ENCODE results near the gene CAMK1D.

GRCh38 chr10:12502526-12503274, 153.4 kb downstream of the CAMK1D start:
- TF ChIP-seq POLR2A (IDR thresholded peaks at IDR 0.05) (no peak), EP300 (IDR thresholded peaks at IDR 0.05) (no peak)
- TF ChIP-seq, protein P1, sequence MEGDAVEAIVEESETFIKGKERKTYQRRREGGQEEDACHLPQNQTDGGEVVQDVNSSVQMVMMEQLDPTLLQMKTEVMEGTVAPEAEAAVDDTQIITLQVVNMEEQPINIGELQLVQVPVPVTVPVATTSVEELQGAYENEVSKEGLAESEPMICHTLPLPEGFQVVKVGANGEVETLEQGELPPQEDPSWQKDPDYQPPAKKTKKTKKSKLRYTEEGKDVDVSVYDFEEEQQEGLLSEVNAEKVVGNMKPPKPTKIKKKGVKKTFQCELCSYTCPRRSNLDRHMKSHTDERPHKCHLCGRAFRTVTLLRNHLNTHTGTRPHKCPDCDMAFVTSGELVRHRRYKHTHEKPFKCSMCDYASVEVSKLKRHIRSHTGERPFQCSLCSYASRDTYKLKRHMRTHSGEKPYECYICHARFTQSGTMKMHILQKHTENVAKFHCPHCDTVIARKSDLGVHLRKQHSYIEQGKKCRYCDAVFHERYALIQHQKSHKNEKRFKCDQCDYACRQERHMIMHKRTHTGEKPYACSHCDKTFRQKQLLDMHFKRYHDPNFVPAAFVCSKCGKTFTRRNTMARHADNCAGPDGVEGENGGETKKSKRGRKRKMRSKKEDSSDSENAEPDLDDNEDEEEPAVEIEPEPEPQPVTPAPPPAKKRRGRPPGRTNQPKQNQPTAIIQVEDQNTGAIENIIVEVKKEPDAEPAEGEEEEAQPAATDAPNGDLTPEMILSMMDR (IDR thresholded peaks at IDR 0.05), result no peak
